SK-N-SH (cell line): Measurements from ENCODE around the gene TEX264.

Experiments
- CTCF ChIP-seq: fragments of 200-600 bp; sonication (generic); IDR thresholded peaks from 2 replicates; pipeline ENCODE4 v1.6.1; 2017; ENCODE audit warnings: antibody characterized with exemption, mild to moderate bottlenecking, moderate library complexity
- ELF1 ChIP-seq: IDR thresholded peaks from 2 replicates; pipeline ENCODE4 v1.4.0; 2012
- EP300 ChIP-seq, 2 experiments: IDR thresholded peaks; 2 replicates each; pipeline versions ENCODE4 v1.4.0 to v1.6.1; 2012; ENCODE audit warnings: borderline replicate concordance in 1 of 2, low read depth in 1 of 2, low read length in 1 of 2
- EZH2phosphoT487 ChIP-seq: fragments of 200-600 bp; sonication (generic); IDR thresholded peaks from 2 replicates; pipeline ENCODE4 v1.6.1; 2017; ENCODE audit warnings: low read depth, mixed run types, mild to moderate bottlenecking, antibody characterized with exemption, moderate library complexity, borderline replicate concordance
- FOXJ3 ChIP-seq: sonication (generic); formaldehyde crosslinking; IDR thresholded peaks from 2 replicates; pipeline ENCODE4 v1.5.1; 2020; ENCODE audit warnings: mild to moderate bottlenecking, missing genetic modification reagents
- PBX3 ChIP-seq: IDR thresholded peaks from 2 replicates; pipeline ENCODE4; 2012
- REST ChIP-seq: IDR thresholded peaks from 2 replicates; pipeline ENCODE4 v1.6.1; 2012; ENCODE audit warnings: mild to moderate bottlenecking, low read depth, low read length, moderate library complexity
- TCF12 ChIP-seq: IDR thresholded peaks from 2 replicates; pipeline ENCODE4 v1.4.0; 2012
- USF2 ChIP-seq: fragments of 150-350 bp; IDR thresholded peaks from 2 replicates; pipeline ENCODE4 v1.6.1; 2017; ENCODE audit warnings: antibody characterized with exemption, low read length, low read depth, borderline replicate concordance
- YY1 ChIP-seq: IDR thresholded peaks from 2 replicates; pipeline ENCODE4 v1.4.0; 2012; ENCODE audit warnings: low read depth, mild to moderate bottlenecking

GRCh38 chr3:51678186-51678585 is 7.1 kb downstream of the TEX264 start:
- no peak for TF ChIP-seq CTCF
- TF ChIP-seq USF2, result no peak
- TF ChIP-seq YY1, result no peak
- TF ChIP-seq TCF12, result no peak
- TF ChIP-seq EP300 (IDR thresholded peaks at IDR 0.05; ENCODE audit: borderline replicate concordance in 1 of 2, low read depth in 1 of 2, low read length in 1 of 2), result no peak
- TF ChIP-seq REST, result no peak
- no peak for TF ChIP-seq EZH2phosphoT487
- no peak for TF ChIP-seq FOXJ3 (CRISPR knock-in tag)
- no peak for TF ChIP-seq PBX3
- TF ChIP-seq ELF1, result no peak
